Skeletal muscle satellite cell (primary cell): ENCODE data around the gene STAM. TPM values are rescaled to one million over a fixed set of nuclear protein-coding genes. Genes with fewer than 3 reads are reported as not detected.
A peak's percentile ranks its signal among the peaks of the same experiment; 100 is the strongest.

Experiments
- H3K27me3 ChIP-seq: 2 replicates; pipeline ENCODE4 v1.7.0; 2013; ENCODE audit warnings: low read length; ENCODE audit not compliant: control insufficient read depth, insufficient read depth
- H3K36me3 ChIP-seq: 2 replicates; pipeline ENCODE4 v1.7.0; 2013; ENCODE audit warnings: mild to moderate bottlenecking, control low read depth, low read length; ENCODE audit not compliant: insufficient read depth
- H3K4me1 ChIP-seq: 2 replicates; pipeline ENCODE4 v1.7.0; 2013; ENCODE audit warnings: low read length; ENCODE audit not compliant: control insufficient read depth, insufficient read depth
- H3K4me2 ChIP-seq: 2 replicates; pipeline ENCODE4 v1.7.0; 2013; ENCODE audit warnings: mild to moderate bottlenecking, low read length
- H3K4me3 ChIP-seq: 2 replicates; pipeline ENCODE4 v1.7.0; 2013; ENCODE audit warnings: low read length
- H3K9ac ChIP-seq: 2 replicates; pipeline ENCODE4 v1.7.0; 2013; ENCODE audit warnings: mild to moderate bottlenecking, low read depth, low read length, moderate library complexity
- H3K9me3 ChIP-seq: replicated peaks from 2 replicates; pipeline ENCODE4 v1.7.0; 2013; ENCODE audit warnings: mild to moderate bottlenecking, control low read depth, low read length
- total RNA-seq: library from RNA; depleted of rRNA; stranded (reverse); fragments of >200 nt; gene quantifications from 2 replicates; pipeline ENCODE4 v1.2.3, GENCODE V29; 2012; rRNA removed

Gene STAM
- total RNA-seq, result 22.8 and 27.1 TPM in 2 replicates

GRCh38 chr10:17643755-17644484, at the start of gene STAM:
STAM (plus strand) TSS chr10:17644151; CDS start chr10:17644340, 189 bp downstream.
- Histone ChIP-seq H3K36me3 (peaks cover 5% of the 10 kb centered on the region), H3K4me1 (peaks cover 23% of the 10 kb centered on the region), H3K9me3 (no peaks in the 10 kb centered on the region), H3K4me2 (peak within 1 kb of the TSS; percentile 85), H3K9ac (peak within 1 kb of the TSS; percentile 97), H3K27me3 (no peaks in the 10 kb centered on the region), H3K4me3 (peak within 1 kb of the TSS; percentile 87)

GRCh38 chr10:17597386-17597785, 46.6 kb upstream of the STAM start:
- no peaks in the 10 kb centered on the region for H3K4me1 ChIP-seq
- peaks cover 15% of the 10 kb centered on the region for H3K36me3 ChIP-seq
- H3K9ac ChIP-seq, result no peak overlapping the region
- no peak overlapping the region for H3K4me3 ChIP-seq
- no peak overlapping the region for H3K4me2 ChIP-seq
- no peaks in the 10 kb centered on the region for H3K27me3 ChIP-seq
- H3K9me3 ChIP-seq, result no peaks in the 10 kb centered on the region

GRCh38 chr10:17599089-17599488, 44.9 kb upstream of the STAM start:
- H3K9ac ChIP-seq, result no peak overlapping the region
- H3K36me3 ChIP-seq, result peaks cover 22% of the 10 kb centered on the region
- no peak overlapping the region for H3K4me2 ChIP-seq
- no peaks in the 10 kb centered on the region for H3K27me3 ChIP-seq
- no peak overlapping the region for H3K4me3 ChIP-seq
- H3K9me3 ChIP-seq, result no peaks in the 10 kb centered on the region
- H3K4me1 ChIP-seq, result no peaks in the 10 kb centered on the region

DNA sequence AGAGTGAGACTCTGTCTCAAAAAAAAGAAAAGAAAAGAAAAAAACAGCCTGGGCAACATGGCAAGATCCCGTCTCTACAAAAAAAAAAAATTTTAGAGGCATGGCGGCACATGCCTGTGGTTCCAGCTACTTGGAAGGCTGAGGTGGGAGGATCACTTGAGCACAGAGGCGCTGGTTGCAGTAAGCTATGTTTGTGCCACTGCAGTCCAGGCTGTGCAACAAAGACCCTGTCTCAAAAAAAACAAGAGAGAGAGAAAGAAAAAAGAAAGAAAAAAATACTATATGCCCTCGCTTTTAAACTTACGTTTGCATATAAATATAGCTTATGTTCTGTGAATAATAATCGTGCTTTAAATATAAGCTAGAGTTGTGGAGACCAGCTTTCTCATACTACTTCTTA, 38.0 kb upstream of the STAM start:
- Histone ChIP-seq H3K4me2 (no peak overlapping the region), H3K36me3 (peaks cover 15% of the 10 kb centered on the region), H3K4me1 (no peaks in the 10 kb centered on the region), H3K4me3 (no peak overlapping the region), H3K27me3 (no peaks in the 10 kb centered on the region), H3K9me3 (no peaks in the 10 kb centered on the region), H3K9ac (no peak overlapping the region)

DNA sequence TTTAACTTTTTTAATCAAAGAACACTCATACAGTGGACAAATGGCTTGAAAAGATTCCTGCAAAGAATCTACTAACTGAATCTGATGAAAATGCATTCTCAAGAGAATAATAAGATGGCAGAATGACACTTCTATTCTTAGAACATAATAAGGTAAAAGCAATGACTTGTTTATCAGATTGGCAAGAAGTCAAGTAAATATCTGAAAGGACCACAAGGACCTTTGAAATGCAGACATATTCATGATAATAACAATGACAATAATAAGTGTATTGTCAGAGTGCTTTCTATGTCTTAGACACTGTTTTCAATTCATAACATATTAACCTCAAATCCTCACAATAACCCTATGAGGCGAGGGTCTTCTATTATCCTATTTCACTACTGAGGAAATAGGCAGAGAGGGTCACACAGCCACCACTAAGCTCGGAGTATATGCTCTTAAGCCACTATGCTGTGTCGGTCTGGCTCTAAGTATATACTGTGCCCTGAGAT, 37.4 kb upstream of the STAM start:
- H3K36me3 ChIP-seq, result peaks cover 10% of the 10 kb centered on the region
- H3K9me3 ChIP-seq, result no peaks in the 10 kb centered on the region
- no peaks in the 10 kb centered on the region for H3K4me1 ChIP-seq
- H3K27me3 ChIP-seq, result no peaks in the 10 kb centered on the region
- H3K4me2 ChIP-seq, result no peak overlapping the region
- H3K9ac ChIP-seq, result no peak overlapping the region
- H3K4me3 ChIP-seq, result no peak overlapping the region

GRCh38 chr10:17607060-17607459, 36.9 kb upstream of the STAM start:
- H3K9ac ChIP-seq, result no peak overlapping the region
- no peaks in the 10 kb centered on the region for H3K4me1 ChIP-seq
- H3K27me3 ChIP-seq, result no peaks in the 10 kb centered on the region
- no peak overlapping the region for H3K4me3 ChIP-seq
- no peak overlapping the region for H3K4me2 ChIP-seq
- H3K36me3 ChIP-seq, result peaks cover 9% of the 10 kb centered on the region
- H3K9me3 ChIP-seq, result no peaks in the 10 kb centered on the region

- Histone ChIP-seq H3K4me1 (no peaks in the 10 kb centered on the region), H3K4me2 (peak overlapping the region; percentile 40), H3K9me3 (no peaks in the 10 kb centered on the region), H3K36me3 (peaks cover 9% of the 10 kb centered on the region), H3K9ac (no peak overlapping the region), H3K4me3 (no peak overlapping the region), H3K27me3 (no peaks in the 10 kb centered on the region)
Measured at GRCh38 chr10:17607603-17608332, 36.2 kb upstream of the STAM start.

DNA sequence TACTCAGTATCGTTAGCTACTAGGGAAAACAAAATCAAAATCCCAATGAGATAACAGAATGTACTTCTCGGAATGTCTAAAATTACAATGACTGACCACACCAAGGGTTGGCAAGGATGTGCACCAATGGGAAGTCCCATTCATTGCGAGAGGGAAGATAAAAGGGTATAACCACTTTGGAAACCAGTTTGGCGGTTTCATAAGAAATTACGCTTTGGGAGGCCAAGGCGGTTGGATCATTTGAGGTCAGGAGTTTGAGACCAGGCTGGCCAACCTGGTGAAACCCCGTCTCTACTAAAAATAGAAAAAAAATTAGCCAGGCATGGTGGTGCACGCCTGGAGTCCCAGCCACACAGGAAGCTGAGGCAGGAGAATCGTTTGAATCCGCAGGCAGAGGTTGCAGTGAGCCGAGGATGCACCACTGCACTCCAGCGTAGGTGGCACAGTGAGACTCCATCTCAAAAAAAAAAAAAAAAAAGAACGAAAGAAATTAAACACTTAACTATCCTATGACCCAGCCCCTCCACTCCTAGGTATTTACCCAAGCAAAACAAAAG, 34.4 kb upstream of the STAM start:
- Histone ChIP-seq H3K9me3 (no peaks in the 10 kb centered on the region), H3K9ac (no peak overlapping the region), H3K4me3 (no peak overlapping the region), H3K4me2 (no peak overlapping the region), H3K4me1 (no peaks in the 10 kb centered on the region), H3K27me3 (no peaks in the 10 kb centered on the region), H3K36me3 (no peaks in the 10 kb centered on the region)

DNA sequence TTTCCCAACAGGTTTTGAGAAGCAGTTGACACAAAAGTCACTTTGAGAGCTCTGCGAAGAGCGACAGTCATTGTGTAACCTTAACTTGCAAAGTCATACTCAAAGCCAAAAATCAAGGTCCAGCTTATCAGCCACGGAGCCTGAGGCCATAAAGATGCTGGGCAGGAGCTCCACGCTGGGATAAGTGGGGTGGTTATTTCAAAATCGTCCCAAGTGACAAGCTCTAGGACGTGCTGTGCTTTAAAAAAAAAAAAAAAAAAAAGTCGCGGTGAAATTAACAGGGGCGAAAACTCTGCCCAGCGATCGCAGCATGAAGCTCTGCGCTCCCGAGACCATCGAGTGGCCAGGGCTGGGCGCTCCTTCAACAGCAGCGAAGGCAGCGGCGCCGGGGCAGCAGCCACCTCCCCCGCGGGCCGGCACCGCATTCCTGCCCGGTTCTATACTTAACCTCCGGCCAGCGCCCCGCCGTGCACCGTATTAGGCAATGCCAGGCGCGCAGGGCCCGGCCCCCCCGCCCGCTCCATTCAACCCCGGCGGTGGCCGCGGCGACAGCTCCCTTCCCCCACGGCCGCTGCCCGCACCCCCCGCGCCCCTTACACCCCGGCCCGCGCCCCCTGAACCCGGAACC, 27.4 kb upstream of the STAM start:
- Histone ChIP-seq H3K27me3 (no peaks in the 10 kb centered on the region), H3K4me2 (peak overlapping the region; percentile 85), H3K9me3 (no peaks in the 10 kb centered on the region), H3K36me3 (no peaks in the 10 kb centered on the region), H3K4me1 (peaks cover 2% of the 10 kb centered on the region), H3K4me3 (peak overlapping the region; percentile 95), H3K9ac (peak overlapping the region; percentile 81)

- peak within 1 kb of the TSS; percentile 85 for H3K4me2 ChIP-seq
- H3K4me3 ChIP-seq, result peak within 1 kb of the TSS; percentile 95
Measured at GRCh38 chr10:17617031-17617911, 26.7 kb upstream of the STAM start, which contains the start of gene HACD1. HACD1 (minus strand) TSS chr10:17617374; CDS start chr10:17617339, 35 bp downstream.

More at GRCh38 chr10:17617031-17617911, 26.7 kb upstream of the STAM start, which contains the start of gene HACD1:
- Histone ChIP-seq H3K36me3 (no peaks in the 10 kb centered on the region), H3K9ac (peak within 1 kb of the TSS; percentile 81), H3K4me1 (peaks cover 4% of the 10 kb centered on the region), H3K27me3 (no peaks in the 10 kb centered on the region), H3K9me3 (no peaks in the 10 kb centered on the region)
